GM12878 (cell line): Measurements from ENCODE around the gene TGFBI. TPM values are rescaled to one million over a fixed set of nuclear protein-coding genes. Genes with fewer than 3 reads are reported as not detected.

Experiments used
- ATAC-seq: fragments of 200-7000 bp; cut with Tn5 transposase; 3 replicates; pipeline ENCODE4 v1.9.1; 2020; ENCODE audit warnings: mild to moderate bottlenecking, moderate library complexity
- BruUV-seq: library from RNA; stranded (reverse); fragments of 400-500 nt; replicated peaks from 2 replicates; lab custom pipeline; 2021; lab: Mats Ljungman, UMichigan
- CTCF ChIA-PET: fragments of 300-600 bp; sonication (Branson Sonifier 250); formaldehyde crosslinking; extraction: SDS; loops from one replicate; lab custom pipeline; 2021; ENCODE audit warnings: inconsistent platforms; lab: Yijun Ruan, JAX
- POLR2A ChIA-PET: fragments of 350-600 bp; formaldehyde crosslinking; extraction: SDS; loops from one replicate; lab custom pipeline; 2021; ENCODE audit warnings: inconsistent platforms; lab: Charles Lee
- RAD21 ChIA-PET: fragments of 300-600 bp; sonication (Branson Sonifier 250); formaldehyde crosslinking; loops from one replicate; lab custom pipeline; 2023; ENCODE audit warnings: antibody characterized with exemption; ENCODE audit not compliant: unreplicated experiment; lab: Charles Lee
- SMC1A ChIA-PET: fragments of 300-600 bp; sonication (Branson Sonifier 250); formaldehyde crosslinking; loops from one replicate; lab custom pipeline; 2023; ENCODE audit not compliant: unreplicated experiment, uncharacterized antibody; lab: Charles Lee
- DNase-seq: peaks from one replicate; pipeline ENCODE4 v3.0.0-alpha.2; 2011; ENCODE audit warnings: low read depth, low spot score
- FAIRE-seq: peaks from 3 replicates; lab custom pipeline; 2011; peaks lifted over from hg19 to GRCh38; lab: Jason Lieb, UNC
- H2AFZ ChIP-seq: 2 replicates; pipeline ENCODE4 v1.6.0; 2011; ENCODE audit warnings: low read depth, low read length, control low read depth; ENCODE audit not compliant: control insufficient read depth
- H3K27ac ChIP-seq: 2 replicates; pipeline ENCODE4 v1.5.1; 2011; ENCODE audit warnings: control low read depth; ENCODE audit not compliant: control insufficient read depth, insufficient read depth
- H3K27me3 ChIP-seq, 2 experiments: replicated peaks in 1 of 2; 2 replicates each; pipeline versions ENCODE4 v1.6.0 to v1.6.1; 2011; ENCODE audit warnings: low read length in 1 of 2; ENCODE audit not compliant: control insufficient read depth in 2 of 2, insufficient read depth in 2 of 2
- H3K36me3 ChIP-seq, 2 experiments: 2 replicates each; pipeline ENCODE4 v1.5.1; 2011; ENCODE audit warnings: low read length in 1 of 2; ENCODE audit not compliant: control insufficient read depth in 2 of 2, insufficient read depth in 2 of 2
- H3K4me1 ChIP-seq: 2 replicates; pipeline ENCODE4 v1.6.1; 2011; ENCODE audit warnings: mild to moderate bottlenecking, low read length, moderate library complexity, mixed read lengths; ENCODE audit not compliant: control insufficient read depth, insufficient read depth
- H3K4me2 ChIP-seq: 2 replicates; pipeline ENCODE4 v1.6.0; 2011; ENCODE audit warnings: control low read depth; ENCODE audit not compliant: control insufficient read depth, insufficient read depth
- H3K4me3 ChIP-seq: fragments of 200-600 bp; sonication (generic); 2 replicates; pipeline ENCODE4 v1.5.1; 2016
- H3K79me2 ChIP-seq: 2 replicates; pipeline ENCODE4 v1.6.0; 2011; ENCODE audit warnings: low read length; ENCODE audit not compliant: control insufficient read depth, insufficient read depth
- H3K9ac ChIP-seq: 2 replicates; pipeline ENCODE4 v1.8.0; 2011; ENCODE audit warnings: low read length, control low read depth, mixed read lengths; ENCODE audit not compliant: control insufficient read depth, insufficient read depth
- H3K9me3 ChIP-seq: replicated peaks from 3 replicates; pipeline ENCODE4 v1.5.1; 2011; ENCODE audit warnings: mild to moderate bottlenecking, low read length; ENCODE audit not compliant: control insufficient read depth, insufficient read depth
- H4K20me1 ChIP-seq: 2 replicates; pipeline ENCODE4 v1.6.0; 2011; ENCODE audit not compliant: control insufficient read depth, insufficient read depth
- BRCA1 ChIP-seq: IDR thresholded peaks from 2 replicates; pipeline ENCODE4 v1.6.1; 2011; ENCODE audit warnings: low read depth, low read length, improper control_type of control experiment
- EP300 ChIP-seq, 2 experiments: fragments of 150-350 bp in 1 of 2; IDR thresholded peaks; 2 replicates each; pipeline ENCODE4 v1.6.1; 2011 to 2012; ENCODE audit warnings: low read depth in 2 of 2, low read length in 2 of 2, borderline replicate concordance in 1 of 2, improper control_type of control experiment in 1 of 2, inconsistent platforms in 1 of 2; ENCODE audit not compliant: control insufficient read depth in 1 of 2
- ESRRA ChIP-seq: IDR thresholded peaks from 2 replicates; pipeline ENCODE4 v1.6.1; 2012; ENCODE audit warnings: mild to moderate bottlenecking, low read length, improper control_type of control experiment
- IKZF2 ChIP-seq, 2 experiments: fragments of 450-650 bp; IDR thresholded peaks; 2 replicates each; pipeline ENCODE4 v1.6.1; 2017; ENCODE audit warnings: mild to moderate bottlenecking in 2 of 2, moderate library complexity in 2 of 2
- SREBF2 ChIP-seq: IDR thresholded peaks from 2 replicates; pipeline ENCODE4 v1.6.1; 2012; ENCODE audit warnings: mild to moderate bottlenecking, low read length
- SRF ChIP-seq, 2 experiments: IDR thresholded peaks; 2 replicates each; pipeline ENCODE4 v1.6.1; 2011; ENCODE audit warnings: low read depth in 2 of 2, low read length in 2 of 2, mild to moderate bottlenecking in 1 of 2, moderate library complexity in 1 of 2
- TAF1 ChIP-seq: IDR thresholded peaks from 2 replicates; pipeline ENCODE4 v1.6.1; 2011; ENCODE audit warnings: mild to moderate bottlenecking, low read depth, low read length, borderline replicate concordance
- TCF12 ChIP-seq: IDR thresholded peaks from 2 replicates; pipeline ENCODE4 v1.6.1; 2011; ENCODE audit warnings: low read depth, mild to moderate bottlenecking, low read length
- ZNF217 ChIP-seq: fragments of 450-650 bp; IDR thresholded peaks from 2 replicates; pipeline ENCODE4 v1.6.1; 2017; ENCODE audit warnings: antibody characterized with exemption, mild to moderate bottlenecking
- ZNF274 ChIP-seq: IDR thresholded peaks from one replicate; pipeline ENCODE4 v1.8.0; 2011; ENCODE audit not compliant: insufficient read length, insufficient read depth
- WGBS: methylation state at CpG from one replicate; pipeline ENCODE4 v1.1.6; 2016; ENCODE audit warnings: low lambda C conversion rate; ENCODE audit not compliant: insufficient replicate concordance, insufficient coverage; ENCODE audit errors: missing lambda C conversion rate; 5-methylcytosine and 5-hydroxymethylcytosine counted together
- in situ Hi-C: fragments of 300-500 bp; cut with MboI; formaldehyde crosslinking; loops from 9 replicates; pipeline ENCODE4 v1.14.3; 2018; ENCODE audit warnings: mixed read lengths
- intact Hi-C: fragments of 100-400 bp; cut with micrococcal nuclease; formaldehyde crosslinking; loops from one replicate; pipeline ENCODE4 v1.14.2; 2022; ENCODE audit not compliant: unreplicated experiment
- polyA plus RNA-seq, 11 experiments: library from polyadenylated mRNA; depleted of rRNA in 4 of 11; unstranded in 6 of 11; stranded (reverse) in 5 of 11; fragments of >200 nt; fragmentation: Nextera tagmentation in 4 of 11; fragmentation: Illumina TruSeq in 1 of 11; extraction: Ambion mirVana in 4 of 11; extraction: Trizol in 1 of 11; gene quantifications; 1 replicate in 1 of 11; 2 replicates in 10 of 11; pipeline versions ENCODE4 v1.2.1 to v1.2.3, GENCODE V29; 2011 to 2016; ENCODE audit warnings: inconsistent platforms in 2 of 11, missing spikeins in 2 of 11, low read depth in 1 of 11
- total RNA-seq, 4 experiments: library from RNA; depleted of rRNA in 3 of 4; stranded (reverse); fragments of >200 nt in 3 of 4; fragmentation: Illumina TruSeq in 1 of 4; extraction: Trizol in 1 of 4; gene quantifications; 2 replicates each; pipeline versions ENCODE4 v1.2.1 to v1.2.3, GENCODE V29; 2013 to 2021
- TF ChIP-seq, protein P1 (sequence below): IDR thresholded peaks from 2 replicates; pipeline ENCODE4 v1.6.1; 2012; ENCODE audit warnings: low read depth, low read length, improper control_type of control experiment
- TF ChIP-seq, protein P2 (sequence below): fragments of 450-650 bp; IDR thresholded peaks from 2 replicates; pipeline ENCODE4 v1.6.1; 2017; ENCODE audit warnings: mild to moderate bottlenecking, low read depth, inconsistent platforms; ENCODE audit not compliant: poor library complexity, severe bottlenecking
- TF ChIP-seq, protein P3 (sequence below): fragments of 450-650 bp; formaldehyde crosslinking; IDR thresholded peaks from 2 replicates; pipeline ENCODE4 v1.5.0; 2022; ENCODE audit warnings: mild to moderate bottlenecking, missing genetic modification characterization
- TF ChIP-seq, protein P4 (sequence below): fragments of 450-650 bp; IDR thresholded peaks from 2 replicates; pipeline ENCODE4 v1.6.1; 2016; ENCODE audit warnings: mild to moderate bottlenecking
- TF ChIP-seq, protein P5 (sequence below): fragments of 450-650 bp; IDR thresholded peaks from 2 replicates; pipeline ENCODE4 v1.6.1; 2016; ENCODE audit warnings: mild to moderate bottlenecking

The TGFBI gene
- total and polyA plus RNA-seq, 10 of the 15 experiments (the other 5 are each of a cell fraction or from before 2014, with no cell fraction given), result 0.12 to 1.8 (median 0.19) TPM

DNA sequence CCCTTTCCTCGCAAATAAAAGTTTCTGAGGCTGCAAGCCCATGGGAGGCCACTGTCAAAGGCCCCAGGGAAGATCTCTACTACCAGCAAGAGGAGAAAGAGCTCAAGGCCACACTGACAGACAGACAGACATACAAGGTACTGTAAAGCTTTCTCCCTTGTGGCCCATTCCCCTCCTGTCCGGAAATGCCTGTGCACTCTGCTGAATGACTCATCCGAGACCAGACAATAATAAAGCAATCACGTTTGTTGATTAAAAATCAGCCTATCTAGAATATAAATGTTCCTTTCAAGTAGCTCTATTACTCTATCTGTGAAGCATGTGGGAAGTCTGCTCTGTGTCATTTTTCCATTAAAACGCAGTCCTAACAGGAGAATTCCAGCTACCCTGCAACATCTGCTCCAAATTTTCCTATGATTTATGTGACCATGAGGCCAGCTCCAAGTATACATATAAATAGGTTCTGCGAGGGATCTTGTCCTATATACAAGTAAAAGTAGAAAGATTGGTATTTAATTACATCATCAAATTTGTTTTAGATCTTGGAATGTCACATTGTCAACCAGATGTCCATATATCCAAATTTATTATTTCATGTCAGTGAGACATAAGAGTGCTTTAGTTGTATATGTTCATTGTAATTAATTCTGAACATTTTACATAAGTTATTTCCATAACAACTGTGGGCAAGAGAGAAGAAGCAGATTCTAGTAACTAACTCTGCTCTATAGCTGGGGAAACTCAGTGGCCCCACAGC is 34.7 kb upstream of the TGFBI start:
- in situ Hi-C loops, result no loop called here
- WGBS, result 30% methylated on average over 6 of the region's 6 CpGs
- no peaks in the 10 kb centered on the region for H3K79me2 ChIP-seq
- DNase-seq (no peak), ATAC-seq (0 out of 3 replicates have a peak, but pooled peaks have one; percentile 26), FAIRE-seq (no peak)
- H3K4me1 ChIP-seq, result no peaks in the 10 kb centered on the region
- no peaks in the 10 kb centered on the region; the same call in 2 of the 3 replicates for H3K9me3 ChIP-seq
- ChIA-PET RAD21 (no interaction called here), POLR2A (no interaction called here), CTCF (interaction anchor here (1.1 to 4.0 kb wide), 3 partner anchors 16 to 87 kb away, joined by 4 to 12 read pairs (median 5); no protein-coding TSS in a partner anchor), SMC1A (interaction anchor here (1.3 kb wide), 1 partner anchor 14 kb away, joined by 3 read pairs; no protein-coding TSS in a partner anchor)
- H3K27ac ChIP-seq, result no peak overlapping the region
- intact Hi-C loops, result no loop called here
- no TSS peak for BruUV-seq
- H3K36me3 ChIP-seq, result no peaks in the 10 kb centered on the region
- no peak overlapping the region for H3K4me2 ChIP-seq
- no peak overlapping the region for H2AFZ ChIP-seq
- no peaks in the 10 kb centered on the region for H4K20me1 ChIP-seq
- no peak overlapping the region for H3K4me3 ChIP-seq
- H3K9ac ChIP-seq, result no peak overlapping the region
- H3K27me3 ChIP-seq, result peaks cover 0 to 5% of the 10 kb centered on the region in 2 experiments; a peak in 3 of 4 replicates
- TF ChIP-seq TAF1 (no peak), EP300 (IDR thresholded peaks at IDR 0.05; ENCODE audit: borderline replicate concordance in 1 of 2, control insufficient read depth in 1 of 2, low read depth in 2 of 2, low read length in 2 of 2) (no peak), SRF (IDR thresholded peaks at IDR 0.05; ENCODE audit: low read depth in 2 of 2, low read length in 2 of 2) (no peak), ESRRA (no peak), BRCA1 (no peak), TCF12 (no peak), SREBF2 (no peak), IKZF2 (IDR thresholded peaks at IDR 0.05) (no peak), ZNF217 (no peak), ZNF274 (no peak)
- TF ChIP-seq, protein P1, sequence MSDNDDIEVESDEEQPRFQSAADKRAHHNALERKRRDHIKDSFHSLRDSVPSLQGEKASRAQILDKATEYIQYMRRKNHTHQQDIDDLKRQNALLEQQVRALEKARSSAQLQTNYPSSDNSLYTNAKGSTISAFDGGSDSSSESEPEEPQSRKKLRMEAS, result no peak
- TF ChIP-seq, protein P2, sequence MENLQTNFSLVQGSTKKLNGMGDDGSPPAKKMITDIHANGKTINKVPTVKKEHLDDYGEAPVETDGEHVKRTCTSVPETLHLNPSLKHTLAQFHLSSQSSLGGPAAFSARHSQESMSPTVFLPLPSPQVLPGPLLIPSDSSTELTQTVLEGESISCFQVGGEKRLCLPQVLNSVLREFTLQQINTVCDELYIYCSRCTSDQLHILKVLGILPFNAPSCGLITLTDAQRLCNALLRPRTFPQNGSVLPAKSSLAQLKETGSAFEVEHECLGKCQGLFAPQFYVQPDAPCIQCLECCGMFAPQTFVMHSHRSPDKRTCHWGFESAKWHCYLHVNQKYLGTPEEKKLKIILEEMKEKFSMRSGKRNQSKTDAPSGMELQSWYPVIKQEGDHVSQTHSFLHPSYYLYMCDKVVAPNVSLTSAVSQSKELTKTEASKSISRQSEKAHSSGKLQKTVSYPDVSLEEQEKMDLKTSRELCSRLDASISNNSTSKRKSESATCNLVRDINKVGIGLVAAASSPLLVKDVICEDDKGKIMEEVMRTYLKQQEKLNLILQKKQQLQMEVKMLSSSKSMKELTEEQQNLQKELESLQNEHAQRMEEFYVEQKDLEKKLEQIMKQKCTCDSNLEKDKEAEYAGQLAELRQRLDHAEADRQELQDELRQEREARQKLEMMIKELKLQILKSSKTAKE, result no peak
- TF ChIP-seq, protein P3, sequence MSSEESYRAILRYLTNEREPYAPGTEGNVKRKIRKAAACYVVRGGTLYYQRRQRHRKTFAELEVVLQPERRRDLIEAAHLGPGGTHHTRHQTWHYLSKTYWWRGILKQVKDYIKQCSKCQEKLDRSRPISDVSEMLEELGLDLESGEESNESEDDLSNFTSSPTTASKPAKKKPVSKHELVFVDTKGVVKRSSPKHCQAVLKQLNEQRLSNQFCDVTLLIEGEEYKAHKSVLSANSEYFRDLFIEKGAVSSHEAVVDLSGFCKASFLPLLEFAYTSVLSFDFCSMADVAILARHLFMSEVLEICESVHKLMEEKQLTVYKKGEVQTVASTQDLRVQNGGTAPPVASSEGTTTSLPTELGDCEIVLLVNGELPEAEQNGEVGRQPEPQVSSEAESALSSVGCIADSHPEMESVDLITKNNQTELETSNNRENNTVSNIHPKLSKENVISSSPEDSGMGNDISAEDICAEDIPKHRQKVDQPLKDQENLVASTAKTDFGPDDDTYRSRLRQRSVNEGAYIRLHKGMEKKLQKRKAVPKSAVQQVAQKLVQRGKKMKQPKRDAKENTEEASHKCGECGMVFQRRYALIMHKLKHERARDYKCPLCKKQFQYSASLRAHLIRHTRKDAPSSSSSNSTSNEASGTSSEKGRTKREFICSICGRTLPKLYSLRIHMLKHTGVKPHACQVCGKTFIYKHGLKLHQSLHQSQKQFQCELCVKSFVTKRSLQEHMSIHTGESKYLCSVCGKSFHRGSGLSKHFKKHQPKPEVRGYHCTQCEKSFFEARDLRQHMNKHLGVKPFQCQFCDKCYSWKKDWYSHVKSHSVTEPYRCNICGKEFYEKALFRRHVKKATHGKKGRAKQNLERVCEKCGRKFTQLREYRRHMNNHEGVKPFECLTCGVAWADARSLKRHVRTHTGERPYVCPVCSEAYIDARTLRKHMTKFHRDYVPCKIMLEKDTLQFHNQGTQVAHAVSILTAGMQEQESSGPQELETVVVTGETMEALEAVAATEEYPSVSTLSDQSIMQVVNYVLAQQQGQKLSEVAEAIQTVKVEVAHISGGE (CRISPR knock-in tag), result no peak
- TF ChIP-seq, protein P4, sequence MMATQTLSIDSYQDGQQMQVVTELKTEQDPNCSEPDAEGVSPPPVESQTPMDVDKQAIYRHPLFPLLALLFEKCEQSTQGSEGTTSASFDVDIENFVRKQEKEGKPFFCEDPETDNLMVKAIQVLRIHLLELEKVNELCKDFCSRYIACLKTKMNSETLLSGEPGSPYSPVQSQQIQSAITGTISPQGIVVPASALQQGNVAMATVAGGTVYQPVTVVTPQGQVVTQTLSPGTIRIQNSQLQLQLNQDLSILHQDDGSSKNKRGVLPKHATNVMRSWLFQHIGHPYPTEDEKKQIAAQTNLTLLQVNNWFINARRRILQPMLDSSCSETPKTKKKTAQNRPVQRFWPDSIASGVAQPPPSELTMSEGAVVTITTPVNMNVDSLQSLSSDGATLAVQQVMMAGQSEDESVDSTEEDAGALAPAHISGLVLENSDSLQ, result no peak
- TF ChIP-seq, protein P5, sequence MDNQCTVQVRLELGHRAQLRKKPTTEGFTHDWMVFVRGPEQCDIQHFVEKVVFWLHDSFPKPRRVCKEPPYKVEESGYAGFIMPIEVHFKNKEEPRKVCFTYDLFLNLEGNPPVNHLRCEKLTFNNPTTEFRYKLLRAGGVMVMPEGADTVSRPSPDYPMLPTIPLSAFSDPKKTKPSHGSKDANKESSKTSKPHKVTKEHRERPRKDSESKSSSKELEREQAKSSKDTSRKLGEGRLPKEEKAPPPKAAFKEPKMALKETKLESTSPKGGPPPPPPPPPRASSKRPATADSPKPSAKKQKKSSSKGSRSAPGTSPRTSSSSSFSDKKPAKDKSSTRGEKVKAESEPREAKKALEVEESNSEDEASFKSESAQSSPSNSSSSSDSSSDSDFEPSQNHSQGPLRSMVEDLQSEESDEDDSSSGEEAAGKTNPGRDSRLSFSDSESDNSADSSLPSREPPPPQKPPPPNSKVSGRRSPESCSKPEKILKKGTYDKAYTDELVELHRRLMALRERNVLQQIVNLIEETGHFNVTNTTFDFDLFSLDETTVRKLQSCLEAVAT, result no peak
